SU-DHL-6 (cell line): ENCODE results near the gene TMEM47.

Experiments
- H2AFZ ChIP-seq: fragments of 200-600 bp; sonication (generic); 2 replicates; pipeline ENCODE4 v1.6.1; 2014; ENCODE audit warnings: low read depth, mild to moderate bottlenecking, moderate library complexity, mixed read lengths, antibody characterized with exemption, low read length; ENCODE audit not compliant: severe bottlenecking
- H3F3A ChIP-seq: fragments of 200-600 bp; shearing (Covaris generic); 2 replicates; pipeline ENCODE4 v1.6.0; 2016; ENCODE audit warnings: antibody characterized with exemption, mild to moderate bottlenecking; ENCODE audit not compliant: insufficient read depth
- H3K27ac ChIP-seq: fragments of 200-600 bp; sonication (generic); 2 replicates; pipeline ENCODE4 v1.5.1; 2016; ENCODE audit warnings: low read depth, mild to moderate bottlenecking, low read length, moderate library complexity, mixed read lengths
- H3K27me3 ChIP-seq: fragments of 200-600 bp; sonication (generic), shearing (Covaris generic); 2 replicates; pipeline ENCODE4 v1.6.0; 2014; ENCODE audit warnings: mild to moderate bottlenecking, low read length
- H3K36me3 ChIP-seq: fragments of 200-600 bp; sonication (generic); 2 replicates; pipeline ENCODE4 v1.6.1; 2014; ENCODE audit warnings: mild to moderate bottlenecking, low read length, mixed read lengths
- H3K4me2 ChIP-seq: fragments of 300-600, 200-600 bp; shearing (Covaris generic), sonication (generic); 2 replicates; pipeline ENCODE4 v1.6.0; 2014; ENCODE audit warnings: low read length, low read depth, mild to moderate bottlenecking; ENCODE audit not compliant: poor library complexity, severe bottlenecking
- H3K4me3 ChIP-seq: fragments of 200-600 bp; sonication (generic); 2 replicates; pipeline ENCODE4 v1.5.1; 2014; ENCODE audit warnings: antibody characterized with exemption, low read length, mild to moderate bottlenecking, mixed read lengths; ENCODE audit not compliant: insufficient read depth, poor library complexity, severe bottlenecking
- H3K79me2 ChIP-seq: fragments of 200-600 bp; sonication (generic); 2 replicates; pipeline ENCODE4 v1.6.1; 2014; ENCODE audit warnings: mild to moderate bottlenecking, low read length, moderate library complexity; ENCODE audit not compliant: insufficient read depth
- H3K9ac ChIP-seq: fragments of 200-600 bp; sonication (generic); 2 replicates; pipeline ENCODE4 v1.7.0; 2014; ENCODE audit warnings: mild to moderate bottlenecking, low read length
- H3K9me2 ChIP-seq: fragments of 200-600 bp; sonication (generic); replicated peaks from 2 replicates; pipeline ENCODE4 v1.6.1; 2014; ENCODE audit warnings: low read length; ENCODE audit not compliant: insufficient read depth
- H3K9me3 ChIP-seq: fragments of 200-600 bp; sonication (generic); 2 replicates; pipeline ENCODE4 v1.6.1; 2014; ENCODE audit warnings: low read length, mixed read lengths; ENCODE audit not compliant: insufficient read depth
- H4K20me1 ChIP-seq: fragments of 200-600 bp; sonication (generic); 2 replicates; pipeline ENCODE4 v1.6.1; 2014; ENCODE audit warnings: low read depth, mild to moderate bottlenecking, antibody characterized with exemption, low read length, moderate library complexity, mixed read lengths
- CTCF ChIP-seq: fragments of 200-600 bp; sonication (generic); IDR thresholded peaks from one replicate; pipeline ENCODE4 v1.5.1; 2017; ENCODE audit warnings: antibody characterized with exemption, mild to moderate bottlenecking, low read length, moderate library complexity; ENCODE audit not compliant: insufficient read depth, poor library complexity, severe bottlenecking
- EZH2phosphoT487 ChIP-seq: fragments of 200-600 bp; sonication (generic), shearing (Covaris generic); conservative IDR thresholded peaks from 2 replicates; pipeline ENCODE4 v1.6.1; 2018; ENCODE audit warnings: mild to moderate bottlenecking, antibody characterized with exemption, low read length, moderate library complexity, mixed read lengths

Gene TMEM47

DNA sequence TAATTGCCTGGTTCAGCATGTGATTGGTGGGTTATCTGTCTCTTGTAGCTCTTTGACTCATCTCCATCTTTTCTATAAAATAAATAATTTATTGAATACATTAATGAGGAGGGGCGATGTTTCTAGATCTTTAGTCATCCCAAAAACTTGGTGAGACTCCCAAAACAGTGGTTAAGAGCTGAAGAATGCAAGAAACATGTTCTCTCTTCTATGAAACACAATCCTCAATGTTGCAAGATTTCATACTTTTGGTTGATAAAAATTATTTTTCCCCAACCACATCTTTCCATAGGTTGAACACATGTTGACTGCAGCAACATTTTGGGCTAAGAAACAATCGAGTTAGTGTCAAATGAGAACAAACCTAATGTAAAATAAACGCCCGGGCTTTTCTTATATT, 1.2 kb upstream of the TMEM47 start:
- H3K4me3 ChIP-seq = no peak overlapping the region

GRCh38 chrX:34657726-34658070, 613 bp upstream of the TMEM47 start:
- H3K27me3 ChIP-seq = no peaks in the 10 kb centered on the region
- H2AFZ ChIP-seq = no peak overlapping the region
- H3F3A ChIP-seq = no peaks in the 10 kb centered on the region
- H3K9ac ChIP-seq = no peak overlapping the region
- no peaks in the 10 kb centered on the region for H3K36me3 ChIP-seq
- no peaks in the 10 kb centered on the region for H3K9me2 ChIP-seq
- H4K20me1 ChIP-seq = no peaks in the 10 kb centered on the region
- TF ChIP-seq EZH2phosphoT487 (no peak), CTCF (no peak)
- no peaks in the 10 kb centered on the region for H3K79me2 ChIP-seq
- H3K4me3 ChIP-seq = no peak overlapping the region
- no peak overlapping the region for H3K27ac ChIP-seq
- H3K9me3 ChIP-seq = no peaks in the 10 kb centered on the region
- H3K4me2 ChIP-seq = no peak overlapping the region

More for the DNA sequence above, 1.2 kb upstream of the TMEM47 start:
- Histone ChIP-seq H3K36me3 (no peaks in the 10 kb centered on the region), H3K27ac (no peak overlapping the region), H3K9me3 (no peaks in the 10 kb centered on the region), H3K79me2 (no peaks in the 10 kb centered on the region), H2AFZ (no peak overlapping the region), H3K27me3 (no peaks in the 10 kb centered on the region), H4K20me1 (no peaks in the 10 kb centered on the region), H3F3A (no peaks in the 10 kb centered on the region), H3K4me2 (no peak overlapping the region), H3K9me2 (no peaks in the 10 kb centered on the region), H3K9ac (no peak overlapping the region)
- no peak for TF ChIP-seq EZH2phosphoT487
- no peak for TF ChIP-seq CTCF

DNA sequence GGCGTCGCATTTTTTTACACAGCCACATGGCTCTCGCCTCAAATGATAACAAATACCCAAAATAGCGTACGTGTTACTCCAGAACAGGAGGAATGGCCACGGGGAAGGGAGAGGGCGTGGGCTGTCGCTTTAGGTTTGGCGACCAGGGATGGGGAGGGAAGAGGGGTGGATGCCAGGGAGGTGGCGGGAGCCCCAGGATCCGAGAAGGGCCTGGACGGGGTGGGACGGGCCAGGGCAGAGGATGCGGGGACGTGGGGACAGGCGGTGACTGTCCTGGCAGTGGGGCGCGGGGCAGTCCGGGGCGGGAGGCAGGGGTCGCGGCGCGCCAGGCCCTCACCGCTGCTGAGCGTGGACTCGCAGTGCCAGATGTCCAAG, 631 bp downstream of the TMEM47 start:
- H4K20me1 ChIP-seq = no peaks in the 10 kb centered on the region
- H3F3A ChIP-seq = no peaks in the 10 kb centered on the region
- H3K27ac ChIP-seq = no peak overlapping the region
- no peak for TF ChIP-seq CTCF
- no peak for TF ChIP-seq EZH2phosphoT487
- no peak overlapping the region for H3K9ac ChIP-seq
- no peaks in the 10 kb centered on the region for H3K79me2 ChIP-seq
- no peaks in the 10 kb centered on the region for H3K9me2 ChIP-seq
- no peaks in the 10 kb centered on the region for H3K27me3 ChIP-seq
- H3K4me3 ChIP-seq = no peak overlapping the region
- H2AFZ ChIP-seq = no peak overlapping the region
- H3K36me3 ChIP-seq = no peaks in the 10 kb centered on the region
- H3K9me3 ChIP-seq = no peaks in the 10 kb centered on the region
- H3K4me2 ChIP-seq = no peak overlapping the region
